ENCODE results near the gene CUBN.

- TF ChIP-seq CTCF (IDR thresholded peaks at IDR 0.05 in 4 of 5, conservative IDR thresholded peaks at IDR 0.05 in 1 of 5), result no peak
- TF ChIP-seq POLR2A (IDR thresholded peaks at IDR 0.05), result no peak
Measured at GRCh38 chr10:16780338-16780880, 349.2 kb downstream of the CUBN start.

Data from gastrocnemius medialis (tissue), 4 donors.